DMS153 (cell line): ENCODE data around the gene PASD1.
"Not testable (repeated sequence)": the region's sequence is repeated elsewhere in the genome, so short reads cannot be mapped to it uniquely, and the experiment has no call there.

Experiments used
- DNase-seq: peaks from one replicate; lab custom pipeline; 2025; lab: John Stamatoyannopoulos, UW

The PASD1 gene

GRCh38 chrX:151563449-151563848 lies at the start of gene PASD1:
PASD1 (plus strand) TSS chrX:151563675; CDS start chrX:151601554, 37,879 bp downstream.
- no peak for DNase-seq

- DNase-seq, result no peak
These were observed 48.2 kb upstream of the PASD1 start for GRCh38 chrX:151515237-151515636.

- DNase-seq, result no peak
These were observed 46.8 kb upstream of the PASD1 start for GRCh38 chrX:151516538-151517187.

- no peak for DNase-seq
These were observed 46.1 kb upstream of the PASD1 start for GRCh38 chrX:151517421-151517820.

- no peak for DNase-seq
These were observed 40.1 kb upstream of the PASD1 start for GRCh38 chrX:151523351-151523750.

- no peak for DNase-seq
These were observed 26.9 kb upstream of the PASD1 start for GRCh38 chrX:151536571-151536970.

GRCh38 chrX:151537572-151537971 lies 25.9 kb upstream of the PASD1 start:
- no peak for DNase-seq

GRCh38 chrX:151538190-151539122 lies 25.0 kb upstream of the PASD1 start:
- no peak for DNase-seq

- no peak for DNase-seq
These were observed 19.8 kb upstream of the PASD1 start for GRCh38 chrX:151543706-151544105.

- DNase-seq, result not testable (repeated sequence)
These were observed 17.2 kb upstream of the PASD1 start for GRCh38 chrX:151546226-151546625.

- not testable (repeated sequence) for DNase-seq
These were observed 12.3 kb upstream of the PASD1 start for GRCh38 chrX:151551176-151551575.

GRCh38 chrX:151552743-151553142 lies 10.7 kb upstream of the PASD1 start:
- no peak for DNase-seq

- not testable (repeated sequence) for DNase-seq
These were observed 8.2 kb upstream of the PASD1 start for GRCh38 chrX:151555301-151555700.

GRCh38 chrX:151562485-151562884 lies 990 bp upstream of the PASD1 start:
- DNase-seq, result not testable (repeated sequence)

- DNase-seq, result not testable (repeated sequence)
These were observed 472 bp upstream of the PASD1 start for GRCh38 chrX:151563003-151563402.

- no peak for DNase-seq
These were observed 560 bp downstream of the PASD1 start for GRCh38 chrX:151564035-151564434.

- not testable (repeated sequence) for DNase-seq
These were observed 3.4 kb downstream of the PASD1 start for GRCh38 chrX:151566872-151567271.

- DNase-seq, result no peak
These were observed 7.1 kb downstream of the PASD1 start for GRCh38 chrX:151570561-151570960.

GRCh38 chrX:151593384-151593783 lies 29.9 kb downstream of the PASD1 start:
- DNase-seq, result not testable (repeated sequence)

GRCh38 chrX:151596282-151596681 lies 32.8 kb downstream of the PASD1 start:
- DNase-seq, result no peak

GRCh38 chrX:151604931-151605330 lies 41.5 kb downstream of the PASD1 start:
- no peak for DNase-seq

- DNase-seq, result no peak
These were observed 45.7 kb downstream of the PASD1 start for GRCh38 chrX:151609222-151609621.

GRCh38 chrX:151621422-151621821 lies 57.9 kb downstream of the PASD1 start:
- DNase-seq, result no peak
